OCI-LY1 (cell line): ENCODE measurements around the gene DNAH8.

Experiments
- CTCF ChIP-seq: fragments of 200-600 bp; sonication (generic), shearing (Covaris generic); IDR thresholded peaks from 2 replicates; pipeline ENCODE4 v1.5.1; 2017; ENCODE audit warnings: mild to moderate bottlenecking, antibody characterized with exemption, low read length, moderate library complexity, mixed read lengths
- EZH2 ChIP-seq: fragments of 200-600 bp; sonication (generic), shearing (Covaris generic); IDR thresholded peaks from 2 replicates; pipeline ENCODE4 v1.8.0; 2017; ENCODE audit warnings: borderline replicate concordance, mixed run types, mild to moderate bottlenecking, antibody characterized with exemption, low read length, moderate library complexity, mixed read lengths

- TF ChIP-seq CTCF, result no peak
- no peak for TF ChIP-seq EZH2
These were observed 1.7 kb downstream of the DNAH8 start for GRCh38 chr6:38716825-38717224.
